Measurements from ENCODE around the gene ACSF3.
A peak's percentile ranks its signal among the peaks of the same experiment; 100 is the strongest.
"Not testable (repeated sequence)": the region's sequence is repeated elsewhere in the genome, so short reads cannot be mapped to it uniquely, and the experiment has no call there.

Gene ACSF3

GRCh38 chr16:89092013-89092412 lies 1.6 kb upstream of the ACSF3 start:
- H4K8ac ChIP-seq (ENCODE audit: low read depth, low read length) = no peak overlapping the region
- no peak overlapping the region for H2AK5ac ChIP-seq (ENCODE audit: low read length)
- peaks cover 7% of the 10 kb centered on the region for H3K79me2 ChIP-seq (ENCODE audit: control insufficient read depth, insufficient read depth, low read length, poor library complexity)
- H4K12ac ChIP-seq (ENCODE audit: low read depth, low read length) = no peak overlapping the region
- H3K4me1 ChIP-seq (ENCODE audit: control insufficient read depth in 1 of 2, insufficient read depth in 2 of 2, low read length in 2 of 2) = peaks cover 5 to 6% of the 10 kb centered on the region in 2 experiments
- H3K79me1 ChIP-seq (ENCODE audit: low read length) = peaks cover 6% of the 10 kb centered on the region
- no peaks in the 10 kb centered on the region for H3K27me3 ChIP-seq (ENCODE audit: insufficient read depth, low read length)
- H3K9me3 ChIP-seq (ENCODE audit: insufficient read depth, low read depth, low read length) = no peaks in the 10 kb centered on the region
- no peak overlapping the region for H3K23ac ChIP-seq (ENCODE audit: low read length)
- H3K4me3 ChIP-seq (ENCODE audit: low read depth, low read length) = no peak overlapping the region
- H3K9ac ChIP-seq (ENCODE audit: low read length) = no peak overlapping the region
- no CpG with 5 or more reads among the region's 7 CpGs for WGBS (ENCODE audit: extremely low coverage, insufficient coverage, insufficient read length)
- no peak overlapping the region for H3K18ac ChIP-seq (ENCODE audit: low read length)
- H3K27ac ChIP-seq (ENCODE audit: low read depth, low read length) = no peak overlapping the region
- no peak overlapping the region for H2AFZ ChIP-seq (ENCODE audit: insufficient read depth, low read length, poor library complexity)
- no peak for DNase-seq
- H4K91ac ChIP-seq (ENCODE audit: low read depth, low read length) = no peak overlapping the region
- no peak overlapping the region for H2BK5ac ChIP-seq (ENCODE audit: low read depth, low read length, poor library complexity)
- no peak overlapping the region for H3K14ac ChIP-seq (ENCODE audit: low read length)
- no peak overlapping the region for H2BK120ac ChIP-seq (ENCODE audit: insufficient read depth, low read length, poor library complexity)
- H3K36me3 ChIP-seq (ENCODE audit: control insufficient read depth in 1 of 2, insufficient read depth in 2 of 2, low read length in 2 of 2) = peaks cover 2 to 6% of the 10 kb centered on the region in 2 experiments
- no peak overlapping the region for H2BK12ac ChIP-seq (ENCODE audit: low read length)
- H3K4ac ChIP-seq (ENCODE audit: low read depth, low read length) = no peak overlapping the region
- H3K4me2 ChIP-seq (ENCODE audit: low read length) = no peak overlapping the region

- peak overlapping the region; percentile 99 for H2AFZ ChIP-seq (ENCODE audit: insufficient read depth, low read length, poor library complexity)
- not testable (repeated sequence) for H3K79me1 ChIP-seq (ENCODE audit: low read length); DNase-seq; H3K79me2 ChIP-seq (ENCODE audit: control insufficient read depth, insufficient read depth, low read length, poor library complexity); H2BK5ac ChIP-seq (ENCODE audit: low read depth, low read length, poor library complexity); H3K36me3 ChIP-seq (ENCODE audit: control insufficient read depth in 1 of 2, insufficient read depth in 2 of 2, low read length in 2 of 2); H3K27ac ChIP-seq (ENCODE audit: low read depth, low read length); H3K23ac ChIP-seq (ENCODE audit: low read length); H3K27me3 ChIP-seq (ENCODE audit: insufficient read depth, low read length); H2AK5ac ChIP-seq (ENCODE audit: low read length); H3K9me3 ChIP-seq (ENCODE audit: insufficient read depth, low read depth, low read length)
- peak overlapping the region; percentile 27 for H2BK12ac ChIP-seq (ENCODE audit: low read length)
- peak overlapping the region; percentile 91 for H3K4me3 ChIP-seq (ENCODE audit: low read depth, low read length)
- H3K14ac ChIP-seq (ENCODE audit: low read length) = peak overlapping the region; percentile 93
- peak overlapping the region; percentile 91 for H3K4ac ChIP-seq (ENCODE audit: low read depth, low read length)
- peak overlapping the region; percentile 97 for H4K12ac ChIP-seq (ENCODE audit: low read depth, low read length)
- H2BK120ac ChIP-seq (ENCODE audit: insufficient read depth, low read length, poor library complexity) = peak overlapping the region; percentile 91
- peak overlapping the region; percentile 91 for H3K4me2 ChIP-seq (ENCODE audit: low read length)
- peak overlapping the region; percentile 91 for H4K91ac ChIP-seq (ENCODE audit: low read depth, low read length)
- peaks cover 12 to 14% of the 10 kb centered on the region in 2 experiments for H3K4me1 ChIP-seq (ENCODE audit: control insufficient read depth in 1 of 2, insufficient read depth in 2 of 2, low read length in 2 of 2)
- no CpG with 5 or more reads among the region's 15 CpGs for WGBS (ENCODE audit: extremely low coverage, insufficient coverage, insufficient read length)
- peak overlapping the region; percentile 100 for H4K8ac ChIP-seq (ENCODE audit: low read depth, low read length)
- H3K9ac ChIP-seq (ENCODE audit: low read length) = peak overlapping the region; percentile 70
- H3K18ac ChIP-seq (ENCODE audit: low read length) = peak overlapping the region; percentile 93
Measured at GRCh38 chr16:89093252-89093601, 425 bp upstream of the ACSF3 start.

GRCh38 chr16:89094252-89094879 lies 714 bp downstream of the ACSF3 start:
- H3K9me3 ChIP-seq (ENCODE audit: insufficient read depth, low read depth, low read length) = no peaks in the 10 kb centered on the region
- no peak overlapping the region for H3K23ac ChIP-seq (ENCODE audit: low read length)
- peaks cover 12 to 17% of the 10 kb centered on the region in 2 experiments for H3K4me1 ChIP-seq (ENCODE audit: control insufficient read depth in 1 of 2, insufficient read depth in 2 of 2, low read length in 2 of 2)
- H2BK12ac ChIP-seq (ENCODE audit: low read length) = no peak overlapping the region
- H3K79me2 ChIP-seq (ENCODE audit: control insufficient read depth, insufficient read depth, low read length, poor library complexity) = peaks cover 7% of the 10 kb centered on the region
- H3K4ac ChIP-seq (ENCODE audit: low read depth, low read length) = peak overlapping the region; percentile 89
- H3K18ac ChIP-seq (ENCODE audit: low read length) = peak overlapping the region; percentile 16
- H4K91ac ChIP-seq (ENCODE audit: low read depth, low read length) = peak overlapping the region; percentile 79
- H3K4me2 ChIP-seq (ENCODE audit: low read length) = peak overlapping the region; percentile 91
- H3K36me3 ChIP-seq (ENCODE audit: control insufficient read depth in 1 of 2, insufficient read depth in 2 of 2, low read length in 2 of 2) = peaks cover 9 to 10% of the 10 kb centered on the region in 2 experiments
- H2BK5ac ChIP-seq (ENCODE audit: low read depth, low read length, poor library complexity) = no peak overlapping the region
- peak overlapping the region; percentile 91 for H3K4me3 ChIP-seq (ENCODE audit: low read depth, low read length)
- peak overlapping the region; percentile 34 for H2BK120ac ChIP-seq (ENCODE audit: insufficient read depth, low read length, poor library complexity)
- DNase-seq = peak; percentile 32 to 39
- H3K27me3 ChIP-seq (ENCODE audit: insufficient read depth, low read length) = no peaks in the 10 kb centered on the region
- peak overlapping the region; percentile 92 for H3K9ac ChIP-seq (ENCODE audit: low read length)
- H3K14ac ChIP-seq (ENCODE audit: low read length) = peak overlapping the region; percentile 76
- peak overlapping the region; percentile 86 for H4K12ac ChIP-seq (ENCODE audit: low read depth, low read length)
- H3K79me1 ChIP-seq (ENCODE audit: low read length) = peaks cover 6% of the 10 kb centered on the region
- peak overlapping the region; percentile 68 for H2AFZ ChIP-seq (ENCODE audit: insufficient read depth, low read length, poor library complexity)
- H2AK5ac ChIP-seq (ENCODE audit: low read length) = peak overlapping the region; percentile 38
- no peak overlapping the region for H3K27ac ChIP-seq (ENCODE audit: low read depth, low read length)
- no CpG with 5 or more reads among the region's 21 CpGs for WGBS (ENCODE audit: extremely low coverage, insufficient coverage, insufficient read length)
- H4K8ac ChIP-seq (ENCODE audit: low read depth, low read length) = peak overlapping the region; percentile 100

- DNase-seq = no peak
- Histone ChIP-seq H4K91ac (ENCODE audit: low read depth, low read length) (no peak overlapping the region), H3K9me3 (ENCODE audit: insufficient read depth, low read depth, low read length) (no peaks in the 10 kb centered on the region), H3K4me3 (ENCODE audit: low read depth, low read length) (no peak overlapping the region), H2BK120ac (ENCODE audit: insufficient read depth, low read length, poor library complexity) (no peak overlapping the region), H4K12ac (ENCODE audit: low read depth, low read length) (no peak overlapping the region), H3K4me1 (ENCODE audit: control insufficient read depth in 1 of 2, insufficient read depth in 2 of 2, low read length in 2 of 2) (peaks cover 12 to 17% of the 10 kb centered on the region in 2 experiments), H3K79me2 (ENCODE audit: control insufficient read depth, insufficient read depth, low read length, poor library complexity) (peaks cover 7% of the 10 kb centered on the region), H2AK5ac (ENCODE audit: low read length) (no peak overlapping the region), H3K79me1 (ENCODE audit: low read length) (peaks cover 6% of the 10 kb centered on the region), H2BK5ac (ENCODE audit: low read depth, low read length, poor library complexity) (no peak overlapping the region), H3K14ac (ENCODE audit: low read length) (no peak overlapping the region), H3K36me3 (ENCODE audit: control insufficient read depth in 1 of 2, insufficient read depth in 2 of 2, low read length in 2 of 2) (peaks cover 9 to 10% of the 10 kb centered on the region in 2 experiments), H3K27ac (ENCODE audit: low read depth, low read length) (no peak overlapping the region), H3K4ac (ENCODE audit: low read depth, low read length) (no peak overlapping the region), H3K27me3 (ENCODE audit: insufficient read depth, low read length) (no peaks in the 10 kb centered on the region), H3K9ac (ENCODE audit: low read length) (no peak overlapping the region), H3K4me2 (ENCODE audit: low read length) (peak overlapping the region; percentile 91), H2AFZ (ENCODE audit: insufficient read depth, low read length, poor library complexity) (no peak overlapping the region), H2BK12ac (ENCODE audit: low read length) (no peak overlapping the region), H3K23ac (ENCODE audit: low read length) (no peak overlapping the region), H4K8ac (ENCODE audit: low read depth, low read length) (no peak overlapping the region), H3K18ac (ENCODE audit: low read length) (no peak overlapping the region)
- no CpG with 5 or more reads among the region's 8 CpGs for WGBS (ENCODE audit: extremely low coverage, insufficient coverage, insufficient read length)
Measured at GRCh38 chr16:89094880-89095258, 1.2 kb downstream of the ACSF3 start.
